ENCODE results near the gene FAM90A1.
A peak's percentile ranks its signal among the peaks of the same experiment; 100 is the strongest.
"Not testable (repeated sequence)": the region's sequence is repeated elsewhere in the genome, so short reads cannot be mapped to it uniquely, and the experiment has no call there.

FAM90A1 gene, protein sequence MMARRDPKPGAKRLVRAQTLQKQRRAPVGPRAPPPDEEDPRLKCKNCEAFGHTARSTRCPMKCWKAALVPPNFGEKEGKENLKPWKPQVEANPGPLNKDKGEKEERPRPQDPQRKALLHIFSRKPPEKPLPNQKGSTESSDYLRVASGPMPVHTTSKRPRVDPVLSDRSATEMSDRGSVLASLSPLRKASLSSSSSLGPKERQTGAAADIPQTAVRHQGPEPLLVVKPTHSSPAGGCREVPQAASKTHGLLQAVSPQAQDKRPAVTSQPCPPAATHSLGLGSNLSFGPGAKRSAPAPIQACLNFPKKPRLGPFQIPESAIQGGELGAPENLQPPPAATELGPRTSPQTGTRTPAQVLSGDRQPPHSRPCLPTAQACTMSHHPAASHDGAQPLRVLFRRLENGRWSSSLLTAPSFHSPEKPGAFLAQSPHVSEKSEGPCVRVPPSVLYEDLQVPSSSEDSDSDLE

GRCh38 chr12:8226992-8227731, at the start of gene FAM90A1:
FAM90A1 (minus strand) TSS chr12:8227618; CDS start chr12:8224832, 2,786 bp downstream.
- H3K4me3 ChIP-seq (ENCODE audit: low read depth, low read length); DNase-seq (ENCODE audit: low read depth): not testable (repeated sequence)

DNA sequence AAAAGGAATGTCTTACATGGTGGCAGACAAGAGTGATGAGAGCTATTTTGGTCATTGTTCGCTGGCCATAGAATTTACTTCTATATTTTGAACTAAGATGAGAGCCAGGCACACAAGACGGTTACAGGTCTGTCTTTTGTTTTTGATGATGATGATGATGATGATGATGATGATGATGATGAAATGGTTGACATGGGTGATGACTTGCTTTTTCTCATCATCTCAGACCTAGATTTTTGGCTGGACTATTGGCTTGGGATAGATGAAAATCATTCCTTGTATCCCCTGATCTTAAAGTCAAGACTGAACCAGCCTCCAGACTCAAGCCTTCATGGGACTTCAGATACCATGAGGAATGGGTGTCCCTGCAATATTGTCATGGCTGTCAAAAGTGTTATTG, 49.0 kb upstream of the FAM90A1 start:
- not testable (repeated sequence) for DNase-seq (ENCODE audit: low read depth); H3K4me3 ChIP-seq (ENCODE audit: low read depth, low read length)

DNA sequence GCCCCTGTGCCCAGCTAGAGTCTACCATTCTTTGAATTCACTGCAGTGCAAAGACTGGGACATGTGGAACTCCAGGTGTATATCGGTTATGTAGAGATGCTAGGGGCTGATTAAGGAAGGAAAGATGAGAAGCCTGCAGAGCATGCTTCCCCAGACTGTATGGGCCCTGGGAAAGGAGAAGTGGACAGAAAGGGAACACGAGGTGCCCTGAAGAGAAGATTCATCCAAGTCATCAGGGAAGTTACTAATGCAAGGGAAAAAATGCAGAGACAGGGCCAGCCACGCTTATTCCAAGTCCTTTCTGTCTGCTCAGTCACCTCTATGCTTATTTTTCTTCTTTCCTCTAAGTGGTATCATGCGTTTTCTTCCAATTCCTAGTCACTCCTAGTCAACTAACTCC, 39.3 kb upstream of the FAM90A1 start:
- DNase-seq (ENCODE audit: low read depth); H3K4me3 ChIP-seq (ENCODE audit: low read depth, low read length): not testable (repeated sequence)

DNA sequence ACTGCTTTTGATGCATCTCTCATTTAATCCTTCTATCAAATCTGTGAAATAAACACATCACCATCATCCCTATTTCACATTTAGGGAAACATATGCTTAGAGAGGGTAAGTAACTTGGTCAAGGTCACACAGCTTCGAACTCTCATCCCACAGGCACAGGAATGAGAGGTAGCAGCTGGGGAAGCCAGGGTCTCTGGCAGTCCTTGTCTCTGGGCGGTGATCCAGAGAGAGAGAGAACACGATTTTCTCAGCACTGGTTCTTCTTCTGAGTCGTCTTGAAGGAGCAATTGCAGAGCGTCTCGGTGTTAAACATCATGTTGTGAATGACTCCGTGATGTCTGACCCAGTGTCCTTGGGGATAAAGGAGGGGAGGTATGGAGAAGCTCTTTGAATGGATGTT, 36.8 kb upstream of the FAM90A1 start:
- DNase-seq (ENCODE audit: low read depth); H3K4me3 ChIP-seq (ENCODE audit: low read depth, low read length): not testable (repeated sequence)

GRCh38 chr12:8261111-8261554, 33.7 kb upstream of the FAM90A1 start:
- not testable (repeated sequence) for H3K4me3 ChIP-seq (ENCODE audit: low read depth, low read length)
- peak; percentile 18 for DNase-seq (ENCODE audit: low read depth)

- not testable (repeated sequence) for H3K4me3 ChIP-seq (ENCODE audit: low read depth, low read length); DNase-seq (ENCODE audit: low read depth)
Observed at GRCh38 chr12:8256356-8256755, 28.9 kb upstream of the FAM90A1 start.

DNA sequence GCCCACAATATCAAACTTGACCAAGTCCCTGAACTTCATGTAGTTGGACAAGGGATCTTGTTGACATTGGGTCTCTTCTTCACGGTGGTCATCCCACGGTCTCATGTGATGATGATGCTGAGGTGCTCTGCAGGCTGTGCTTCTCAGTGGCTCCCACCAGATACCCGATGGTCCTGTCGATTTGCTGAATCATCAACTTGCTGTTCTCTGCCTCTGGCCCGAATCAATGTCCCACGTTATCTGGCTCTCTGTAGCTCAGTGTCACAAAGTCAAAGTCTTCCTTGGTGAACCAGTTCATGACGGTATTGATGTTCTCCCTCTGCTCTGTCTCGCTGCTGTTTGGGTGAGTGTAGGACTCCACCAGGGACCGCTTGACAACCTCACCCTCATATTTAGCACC, 27.3 kb upstream of the FAM90A1 start:
- not testable (repeated sequence) for DNase-seq (ENCODE audit: low read depth); H3K4me3 ChIP-seq (ENCODE audit: low read depth, low read length)

- H3K4me3 ChIP-seq (ENCODE audit: low read depth, low read length); DNase-seq (ENCODE audit: low read depth): not testable (repeated sequence)
Observed at GRCh38 chr12:8252056-8252818, 24.8 kb upstream of the FAM90A1 start.

DNA sequence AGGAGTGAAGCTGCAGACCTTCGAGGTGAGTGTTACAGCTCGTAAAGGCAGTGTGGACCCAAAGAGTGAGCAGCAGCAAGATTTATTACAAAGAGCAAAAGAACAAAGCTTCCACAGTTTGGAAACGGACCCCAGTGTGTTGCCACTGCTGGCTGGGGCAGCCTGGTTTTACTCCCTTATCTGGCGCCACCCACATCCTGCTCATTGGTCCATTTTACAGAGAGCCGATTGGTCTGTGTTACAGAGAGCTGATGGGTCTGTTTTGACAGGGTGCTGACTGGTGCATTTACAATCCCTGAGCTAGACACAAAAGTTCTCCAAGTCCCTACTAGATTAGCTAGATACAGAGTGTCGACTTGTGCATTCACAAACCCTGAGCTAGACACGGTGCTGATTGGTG, 24.2 kb upstream of the FAM90A1 start:
- H3K4me3 ChIP-seq (ENCODE audit: low read depth, low read length); DNase-seq (ENCODE audit: low read depth): not testable (repeated sequence)

DNA sequence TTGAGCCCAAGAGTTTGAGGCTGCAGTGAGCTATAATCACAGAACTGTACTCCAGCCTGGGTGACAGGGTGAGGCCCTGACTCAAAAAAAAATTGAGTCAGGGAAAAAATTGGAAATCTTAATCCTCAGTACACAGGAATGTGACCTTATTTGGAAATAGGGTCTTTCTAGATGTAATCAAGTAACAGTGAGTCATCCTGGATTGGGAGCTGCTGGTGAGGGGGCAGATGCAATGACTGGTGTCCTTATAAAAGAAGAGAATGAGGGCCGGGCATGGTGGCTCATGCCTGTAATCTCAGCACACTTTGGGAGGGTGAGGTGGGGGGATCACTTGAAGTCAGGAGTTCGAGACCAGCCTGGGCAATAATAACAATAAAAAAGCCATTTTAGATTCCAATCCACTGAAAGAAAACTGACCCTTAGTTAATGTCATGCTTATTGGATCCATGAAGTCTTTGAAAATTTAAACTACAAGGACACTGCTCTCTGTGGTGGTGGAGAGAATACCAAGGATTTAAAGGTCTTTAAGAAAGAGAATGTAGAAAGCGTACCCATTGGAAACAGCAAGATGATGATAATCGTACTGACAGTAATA, 19.6 kb upstream of the FAM90A1 start:
- H3K4me3 ChIP-seq (ENCODE audit: low read depth, low read length); DNase-seq (ENCODE audit: low read depth): not testable (repeated sequence)

- H3K4me3 ChIP-seq (ENCODE audit: low read depth, low read length) = peak overlapping the region; percentile 53
- not testable (repeated sequence) for DNase-seq (ENCODE audit: low read depth)
Observed at GRCh38 chr12:8243682-8244161, 16.3 kb upstream of the FAM90A1 start.

- DNase-seq (ENCODE audit: low read depth) = peak; percentile 89
- peak overlapping the region; percentile 79 for H3K4me3 ChIP-seq (ENCODE audit: low read depth, low read length)
Observed at GRCh38 chr12:8242880-8243681, 15.7 kb upstream of the FAM90A1 start.

DNA sequence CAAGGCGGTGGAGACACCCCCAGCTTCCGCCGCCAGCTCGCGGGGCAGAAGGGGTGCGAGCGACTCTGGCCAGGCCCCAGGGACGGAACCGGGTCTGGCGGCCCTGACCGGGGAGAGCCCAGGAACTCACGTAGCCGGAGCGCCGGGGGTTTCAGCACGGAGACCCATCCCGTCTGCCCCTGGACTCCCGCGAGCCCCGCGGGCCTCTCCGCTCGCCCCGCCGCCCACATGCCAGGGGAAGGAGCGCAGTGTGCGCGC, 15.1 kb upstream of the FAM90A1 start:
- H3K4me3 ChIP-seq (ENCODE audit: low read depth, low read length) = peak overlapping the region; percentile 79
- not testable (repeated sequence) for DNase-seq (ENCODE audit: low read depth)

- peak overlapping the region; percentile 79 for H3K4me3 ChIP-seq (ENCODE audit: low read depth, low read length)
- DNase-seq (ENCODE audit: low read depth) = not testable (repeated sequence)
Observed at GRCh38 chr12:8241917-8242621, 14.7 kb upstream of the FAM90A1 start.

DNA sequence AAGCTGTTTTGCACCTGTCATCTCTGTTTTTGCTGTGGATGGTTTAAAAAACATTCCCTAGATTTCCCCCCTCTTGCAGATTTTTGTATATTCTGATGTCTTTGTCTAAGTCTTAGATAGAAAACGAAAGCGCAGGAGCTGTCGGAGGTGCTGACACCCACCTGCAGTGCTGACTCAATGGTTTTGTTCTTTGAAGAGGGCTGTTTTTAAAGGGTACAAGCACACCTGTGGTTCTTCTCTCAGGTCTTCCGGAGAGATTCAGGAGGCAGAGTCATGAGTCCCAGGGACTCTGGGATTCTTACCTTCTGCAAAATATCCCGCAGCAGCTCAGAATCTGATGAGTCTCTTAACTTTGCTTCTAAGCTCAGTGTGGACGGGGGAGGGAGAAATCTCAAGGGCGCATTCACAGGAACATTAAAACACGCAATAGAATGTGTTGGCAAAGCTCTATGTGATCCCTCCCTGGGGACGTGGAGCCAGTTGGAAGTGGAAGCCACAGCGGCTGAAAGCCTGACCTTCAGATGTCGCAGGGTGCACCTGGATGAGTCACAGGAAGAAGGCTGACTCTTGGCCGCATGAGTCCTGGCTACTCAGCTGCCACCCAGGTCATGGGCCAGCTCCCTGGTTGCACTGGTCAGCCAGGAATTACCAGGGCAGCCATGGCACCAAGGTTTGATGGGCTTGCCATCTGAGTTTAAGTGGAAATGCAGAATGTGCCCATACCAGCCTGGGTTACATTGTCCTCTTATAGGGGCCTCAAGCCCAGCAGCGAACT, 13.1 kb upstream of the FAM90A1 start:
- not testable (repeated sequence) for DNase-seq (ENCODE audit: low read depth); H3K4me3 ChIP-seq (ENCODE audit: low read depth, low read length)

GRCh38 chr12:8237031-8237430, 9.6 kb upstream of the FAM90A1 start:
- DNase-seq (ENCODE audit: low read depth); H3K4me3 ChIP-seq (ENCODE audit: low read depth, low read length): not testable (repeated sequence)

Measured in LNCaP clone FGC (cell line).